GM18505 (cell line): Measurements from ENCODE around the gene SLC44A1.
A peak's percentile ranks its signal among the peaks of the same experiment; 100 is the strongest.

Experiments used
- ATAC-seq: cut with Tn5 transposase; IDR thresholded peaks from one replicate; pipeline ENCODE4 v1.9.1; 2021; ENCODE audit not compliant: unreplicated experiment
- POLR2A ChIP-seq: IDR thresholded peaks from 4 replicates; pipeline ENCODE4 v1.6.1; 2011; ENCODE audit warnings: borderline replicate concordance; ENCODE audit not compliant: insufficient read depth, insufficient read length; ENCODE audit errors: extremely low read depth

The SLC44A1 gene

GRCh38 chr9:105244003-105244733, at the start of gene SLC44A1:
Gene SLC44A1 (plus strand): TSS chr9:105244651. CDS start chr9:105244869, 218 bp downstream.
- peak; percentile 84 for ATAC-seq
- TF ChIP-seq POLR2A, result peak; percentile 63

GRCh38 chr9:105195259-105195658, 49.2 kb upstream of the SLC44A1 start:
- no peak for ATAC-seq
- TF ChIP-seq POLR2A, result no peak

- no peak for TF ChIP-seq POLR2A
- ATAC-seq, result no peak
Observed at GRCh38 chr9:105198023-105198422, 46.4 kb upstream of the SLC44A1 start.

GRCh38 chr9:105198865-105199264, 45.6 kb upstream of the SLC44A1 start:
- ATAC-seq, result no peak
- TF ChIP-seq POLR2A, result no peak

GRCh38 chr9:105204416-105204815, 40.0 kb upstream of the SLC44A1 start:
- ATAC-seq, result no peak
- TF ChIP-seq POLR2A, result no peak

- no peak for ATAC-seq
- no peak for TF ChIP-seq POLR2A
Observed at GRCh38 chr9:105205787-105206495, 38.5 kb upstream of the SLC44A1 start.

GRCh38 chr9:105206496-105206820, 38.0 kb upstream of the SLC44A1 start:
- ATAC-seq, result no peak
- TF ChIP-seq POLR2A, result no peak

GRCh38 chr9:105206821-105207699, 37.4 kb upstream of the SLC44A1 start:
- no peak for TF ChIP-seq POLR2A
- ATAC-seq, result no peak

- ATAC-seq, result no peak
- TF ChIP-seq POLR2A, result no peak
Observed at GRCh38 chr9:105216440-105217178, 27.8 kb upstream of the SLC44A1 start.

- ATAC-seq, result no peak
- no peak for TF ChIP-seq POLR2A
Observed at GRCh38 chr9:105218673-105219072, 25.8 kb upstream of the SLC44A1 start.

- no peak for ATAC-seq
- TF ChIP-seq POLR2A, result no peak
Observed at GRCh38 chr9:105219291-105219805, 25.1 kb upstream of the SLC44A1 start.

- ATAC-seq, result no peak
- no peak for TF ChIP-seq POLR2A
Observed at GRCh38 chr9:105220451-105220850, 24.0 kb upstream of the SLC44A1 start.
